Stimulated activated naive CD8-positive, alpha-beta T cell treated with anti-CD3 and anti-CD28 coated beads, Interleukin-15, amount 100 ng/mL, for 72 hours (primary cell): ENCODE measurements around the gene SLC24A5.

ENCODE experiments used
- ATAC-seq: fragments of 150-1000 bp; cut with Tn5 transposase; 2 replicates; pipeline ENCODE4 v1.10.0; 2021; ENCODE audit warnings: mild to moderate bottlenecking, moderate library complexity
- DNase-seq, 2 donors: peaks; one replicate each; pipeline ENCODE4 v3.0.0; 2021 to 2022
- H3K27ac Mint-ChIP-seq, 2 donors: one replicate each; pipeline ENCODE4 v1.8.0; 2022; ENCODE audit warnings: mild to moderate bottlenecking in 2 of 2, mixed read lengths in 2 of 2, moderate library complexity in 2 of 2
- H3K27me3 Mint-ChIP-seq: one replicate; pipeline ENCODE4 v1.8.0; 2022; ENCODE audit warnings: mixed read lengths
- H3K4me1 Mint-ChIP-seq: one replicate; pipeline ENCODE4 v1.8.0; 2022; ENCODE audit warnings: mild to moderate bottlenecking, mixed read lengths
- H3K4me3 Mint-ChIP-seq, 2 donors: one replicate each; pipeline ENCODE4 v1.8.0; 2022; ENCODE audit warnings: mild to moderate bottlenecking in 2 of 2, mixed read lengths in 2 of 2, moderate library complexity in 1 of 2
- H3K9me3 Mint-ChIP-seq, 2 donors: one replicate each; pipeline ENCODE4 v1.8.0; 2022; ENCODE audit warnings: mixed read lengths in 2 of 2

Gene SLC24A5

DNA sequence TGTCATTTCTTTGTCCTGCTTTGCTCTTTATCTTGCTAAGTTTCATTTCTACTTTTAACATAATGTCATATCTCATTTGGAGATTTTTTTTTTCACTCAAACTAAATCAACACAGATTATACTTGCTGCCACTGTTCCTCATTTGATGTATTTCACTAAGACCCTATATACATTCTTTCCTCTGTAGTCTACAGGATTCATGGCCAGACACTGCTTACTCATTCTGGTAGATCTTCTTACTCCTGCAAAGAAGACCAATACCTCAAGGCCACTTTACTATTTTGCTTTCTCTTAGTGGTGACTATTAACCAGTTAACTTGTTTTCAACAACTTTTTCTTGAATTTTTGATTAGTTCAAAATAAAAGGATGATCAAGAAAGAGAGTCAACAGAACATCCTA lies 26.6 kb downstream of the SLC24A5 start:
- H3K4me1 Mint-ChIP-seq, result no peaks in the 10 kb centered on the region
- no peak for DNase-seq

DNA sequence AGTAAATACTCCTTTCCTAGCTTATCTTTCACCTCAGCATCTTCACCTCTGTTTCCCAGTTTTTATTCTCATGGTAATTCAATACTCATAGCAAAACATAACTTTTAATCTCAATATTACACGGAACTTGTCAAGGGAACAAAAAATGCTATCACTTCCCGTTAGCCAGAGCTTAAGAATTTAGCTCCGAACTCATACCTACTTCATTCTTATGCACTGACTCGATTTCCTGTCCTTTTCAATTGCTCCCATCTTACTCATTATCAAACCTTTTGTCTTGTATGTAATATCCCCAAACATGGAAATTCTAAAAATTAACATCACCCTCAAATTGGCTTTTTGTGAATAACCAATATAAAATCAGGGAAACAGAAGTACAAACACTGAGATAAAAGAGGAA lies 29.1 kb downstream of the SLC24A5 start:
- Mint-ChIP-seq H3K9me3 (no peaks in the 10 kb centered on the region), H3K27me3 (no peaks in the 10 kb centered on the region), H3K27ac (no peak overlapping the region), H3K4me3 (no peak overlapping the region), H3K4me1 (no peaks in the 10 kb centered on the region)
- ATAC-seq, result no peak
- no peak for DNase-seq

More for the DNA sequence above, 26.6 kb downstream of the SLC24A5 start:
- no peaks in the 10 kb centered on the region for H3K27me3 Mint-ChIP-seq
- no peak overlapping the region for H3K4me3 Mint-ChIP-seq
- no peaks in the 10 kb centered on the region for H3K9me3 Mint-ChIP-seq
- no peak overlapping the region for H3K27ac Mint-ChIP-seq
- no peak for ATAC-seq

GRCh38 chr15:48153526-48153925 lies 32.7 kb downstream of the SLC24A5 start:
- ATAC-seq (no peak), DNase-seq (no peak)
- Mint-ChIP-seq H3K9me3 (no peaks in the 10 kb centered on the region), H3K4me3 (no peak overlapping the region), H3K27me3 (no peaks in the 10 kb centered on the region), H3K27ac (no peak overlapping the region), H3K4me1 (no peaks in the 10 kb centered on the region)

DNA sequence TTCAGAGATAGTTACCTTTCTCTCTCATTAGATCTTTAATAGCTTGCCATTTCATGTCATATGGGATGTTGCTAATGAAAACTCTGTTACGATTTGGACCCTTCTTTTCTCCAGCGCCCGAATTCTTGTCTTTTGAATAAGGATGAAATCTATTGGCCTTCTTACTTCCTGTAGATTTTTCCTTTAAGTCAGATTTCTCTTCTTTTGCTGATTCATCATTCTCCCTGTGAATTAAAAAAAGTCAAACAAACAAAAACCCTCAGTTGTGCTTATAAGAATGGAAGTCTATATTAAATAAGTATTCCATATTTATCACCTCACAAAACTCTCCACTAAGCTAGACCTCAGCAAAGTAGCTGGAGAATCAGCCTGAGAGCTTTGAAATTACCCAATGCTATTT lies 47.8 kb downstream of the SLC24A5 start:
- Mint-ChIP-seq H3K4me3 (no peak overlapping the region), H3K4me1 (no peaks in the 10 kb centered on the region), H3K27ac (peak overlapping the region in 1 of 2 donors; percentile 71), H3K27me3 (no peaks in the 10 kb centered on the region), H3K9me3 (peaks cover 8 to 9% of the 10 kb centered on the region in 2 donors)
- ATAC-seq, result no peak
- DNase-seq, result no peak

DNA sequence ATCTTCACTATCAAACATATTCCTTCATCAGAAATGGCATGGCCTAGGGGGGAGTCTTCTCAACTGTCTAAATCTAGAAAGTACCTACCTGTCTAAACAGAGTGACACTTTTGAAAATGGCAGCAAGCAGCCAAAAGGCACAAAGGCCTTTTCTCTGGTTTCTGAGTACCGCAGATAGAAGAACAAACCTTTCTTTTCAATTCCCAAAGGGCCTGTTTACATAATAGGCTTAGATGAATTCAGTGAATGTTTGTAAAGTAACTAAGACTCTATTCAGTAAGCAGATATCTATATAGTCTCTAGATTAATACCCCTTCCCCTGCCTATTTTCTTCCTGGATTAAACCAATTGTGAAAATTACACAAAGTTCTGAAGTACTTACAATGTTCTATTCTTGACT lies 50.2 kb downstream of the SLC24A5 start:
- DNase-seq (no peak), ATAC-seq (no peak)
- Mint-ChIP-seq H3K4me1 (no peaks in the 10 kb centered on the region), H3K9me3 (peaks cover 8 to 14% of the 10 kb centered on the region in 2 donors), H3K27me3 (no peaks in the 10 kb centered on the region), H3K27ac (no peak overlapping the region), H3K4me3 (no peak overlapping the region)

DNA sequence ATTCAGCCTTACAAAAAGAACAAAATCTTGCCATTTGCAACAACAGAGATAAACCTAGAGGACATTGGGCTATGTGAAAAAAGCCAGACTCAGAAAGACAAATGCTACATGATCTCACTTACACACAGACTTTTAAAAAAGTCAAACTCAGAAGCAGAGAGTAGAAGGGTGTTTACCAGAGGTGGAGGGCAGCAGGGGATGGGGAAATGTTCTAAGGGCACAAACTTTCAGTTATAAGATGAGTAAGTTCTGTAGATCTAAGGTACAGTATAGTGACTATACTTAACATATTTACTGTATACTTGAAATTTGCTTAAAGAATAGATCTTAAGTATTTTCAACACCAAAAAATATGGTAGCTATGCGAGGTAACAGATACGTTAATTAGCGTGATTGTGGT lies 54.3 kb downstream of the SLC24A5 start:
- ATAC-seq, result no peak
- Mint-ChIP-seq H3K9me3 (peaks cover 8 to 14% of the 10 kb centered on the region in 2 donors), H3K27ac (no peak overlapping the region), H3K4me3 (no peak overlapping the region), H3K27me3 (peaks cover 8% of the 10 kb centered on the region), H3K4me1 (peaks cover 10% of the 10 kb centered on the region)
- DNase-seq, result no peak

GRCh38 chr15:48176112-48176511 lies 55.3 kb downstream of the SLC24A5 start:
- ATAC-seq (no peak), DNase-seq (no peak)
- peaks cover 8 to 14% of the 10 kb centered on the region in 2 donors for H3K9me3 Mint-ChIP-seq
- peaks cover 10% of the 10 kb centered on the region for H3K4me1 Mint-ChIP-seq
- H3K4me3 Mint-ChIP-seq, result no peak overlapping the region
- no peak overlapping the region for H3K27ac Mint-ChIP-seq
- peaks cover 8% of the 10 kb centered on the region for H3K27me3 Mint-ChIP-seq

GRCh38 chr15:48176957-48177356 lies 56.2 kb downstream of the SLC24A5 start:
- peaks cover 8 to 14% of the 10 kb centered on the region in 2 donors for H3K9me3 Mint-ChIP-seq
- H3K27ac Mint-ChIP-seq, result peak overlapping the region in 1 of 2 donors; percentile 99
- H3K27me3 Mint-ChIP-seq, result peaks cover 12% of the 10 kb centered on the region

GRCh38 chr15:48177383-48177765 lies 56.6 kb downstream of the SLC24A5 start:
- DNase-seq, result no peak

More at GRCh38 chr15:48176957-48177356, 56.2 kb downstream of the SLC24A5 start:
- DNase-seq (no peak), ATAC-seq (no peak)
- H3K4me3 Mint-ChIP-seq, result peak overlapping the region; percentile 82 to 98
- peaks cover 10% of the 10 kb centered on the region for H3K4me1 Mint-ChIP-seq

DNA sequence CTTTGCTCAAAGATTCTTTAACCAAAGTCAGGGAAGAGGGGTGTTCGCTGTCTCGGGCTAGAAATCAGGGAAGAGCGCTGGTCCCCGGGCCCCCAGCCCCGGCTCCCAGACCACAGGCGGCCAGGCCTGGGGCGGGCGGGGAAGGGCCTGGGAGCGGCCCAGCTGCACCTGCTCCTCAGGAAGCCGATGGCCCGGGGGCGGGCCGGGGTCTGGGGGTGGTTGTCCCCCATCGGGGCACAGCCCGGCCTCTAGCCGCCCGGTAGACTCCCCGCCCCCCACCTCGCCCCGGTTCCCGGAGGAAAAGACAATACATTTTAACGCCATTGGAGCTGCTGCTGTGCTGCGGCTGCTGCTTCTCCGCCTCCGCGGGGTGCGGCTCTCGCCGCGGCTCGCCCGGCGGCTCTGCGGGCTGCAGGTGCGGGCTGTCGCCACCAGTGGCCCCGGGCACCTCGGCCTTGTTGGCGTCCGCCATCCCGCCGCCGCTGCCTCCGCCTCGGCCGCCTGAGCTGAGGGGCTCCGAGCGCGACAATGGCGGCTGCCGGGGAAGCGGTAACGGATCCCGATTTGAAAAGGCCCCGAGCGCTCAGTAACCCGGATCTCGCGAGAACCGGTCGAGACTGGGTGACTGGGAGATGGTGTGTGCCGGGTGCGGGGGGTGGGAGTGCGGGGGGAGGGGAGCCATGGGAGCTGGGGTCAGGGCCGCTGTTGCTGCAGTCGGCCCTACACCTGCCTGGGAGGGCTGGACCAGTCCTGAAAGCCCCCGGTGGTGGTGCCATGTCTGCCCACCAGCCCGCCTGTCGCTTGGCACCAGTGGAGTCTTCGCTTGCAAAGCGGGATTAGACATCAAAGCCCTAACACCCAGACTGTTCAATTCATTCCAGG lies 57.2 kb downstream of the SLC24A5 start, which contains the start of gene MYEF2:
Gene MYEF2, minus strand, starts transcription at position 530 of the 882 bp plus-strand sequence. Its CDS starts 58 bp downstream, at position 472.
- peak within 1 kb of the TSS; percentile 82 to 98 for H3K4me3 Mint-ChIP-seq
- H3K27ac Mint-ChIP-seq, result peak within 1 kb of the TSS; percentile 93 to 99
- DNase-seq (peak; percentile 73 to 81), ATAC-seq (peak; percentile 89)
- H3K9me3 Mint-ChIP-seq, result peaks cover 5 to 10% of the 10 kb centered on the region in 2 donors
- peaks cover 10% of the 10 kb centered on the region for H3K4me1 Mint-ChIP-seq
- H3K27me3 Mint-ChIP-seq, result peaks cover 16% of the 10 kb centered on the region

More at GRCh38 chr15:48177383-48177765, 56.6 kb downstream of the SLC24A5 start:
- H3K27ac Mint-ChIP-seq, result peak overlapping the region; percentile 93 to 99
- peaks cover 8 to 14% of the 10 kb centered on the region in 2 donors for H3K9me3 Mint-ChIP-seq
- ATAC-seq, result peak; percentile 77
- peaks cover 10% of the 10 kb centered on the region for H3K4me1 Mint-ChIP-seq
- peaks cover 16% of the 10 kb centered on the region for H3K27me3 Mint-ChIP-seq
- H3K4me3 Mint-ChIP-seq, result peak overlapping the region; percentile 82 to 98

DNA sequence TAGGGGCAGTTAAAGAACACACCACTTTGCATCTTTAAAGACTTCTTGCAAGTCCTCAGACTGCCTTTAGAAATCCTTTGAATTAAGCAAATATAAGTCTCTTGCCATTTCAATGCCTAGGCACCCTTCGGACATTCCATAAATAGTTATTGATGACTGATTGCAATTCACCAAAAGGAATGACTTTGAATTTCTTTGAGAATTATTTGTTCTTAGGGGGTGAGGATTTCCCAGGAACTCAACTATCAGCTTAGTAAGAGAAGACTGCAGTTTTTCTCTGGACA lies 57.8 kb downstream of the SLC24A5 start:
- Mint-ChIP-seq H3K9me3 (peaks cover 0 to 5% of the 10 kb centered on the region in 2 donors), H3K4me1 (peaks cover 10% of the 10 kb centered on the region), H3K4me3 (peak overlapping the region; percentile 35 to 82), H3K27ac (no peak overlapping the region), H3K27me3 (peaks cover 16% of the 10 kb centered on the region)
- DNase-seq (no peak), ATAC-seq (no peak)

- H3K9me3 Mint-ChIP-seq, result no peaks in the 10 kb centered on the region
- no peak overlapping the region for H3K4me3 Mint-ChIP-seq
- H3K4me1 Mint-ChIP-seq, result no peaks in the 10 kb centered on the region
- ATAC-seq (no peak), DNase-seq (no peak)
- H3K27ac Mint-ChIP-seq, result no peak overlapping the region
- H3K27me3 Mint-ChIP-seq, result peaks cover 23% of the 10 kb centered on the region
Measured at GRCh38 chr15:48182749-48183148, 62.0 kb downstream of the SLC24A5 start.

DNA sequence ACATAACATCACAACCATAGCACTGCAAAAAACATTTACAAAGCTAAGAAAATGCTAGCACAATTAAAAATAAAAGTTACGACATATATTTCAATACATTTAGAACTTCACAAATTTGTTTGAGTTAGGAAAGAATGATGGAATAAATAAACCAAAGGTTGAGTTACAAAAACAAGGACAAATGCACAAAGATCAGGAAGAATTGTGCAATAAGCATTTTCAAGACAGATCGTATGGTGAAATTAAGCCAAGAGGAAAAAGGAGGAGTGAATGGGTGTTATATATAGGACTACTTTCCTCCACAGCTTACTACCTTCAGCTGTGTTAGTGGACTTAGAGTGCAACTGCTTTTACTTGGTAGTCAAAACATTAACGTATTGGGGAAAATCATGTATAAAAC lies 64.7 kb downstream of the SLC24A5 start:
- ATAC-seq (no peak), DNase-seq (no peak)
- Mint-ChIP-seq H3K4me1 (no peaks in the 10 kb centered on the region), H3K9me3 (no peaks in the 10 kb centered on the region), H3K27me3 (peaks cover 17% of the 10 kb centered on the region), H3K4me3 (no peak overlapping the region), H3K27ac (no peak overlapping the region)

GRCh38 chr15:48186271-48186670 lies 65.5 kb downstream of the SLC24A5 start:
- no peaks in the 10 kb centered on the region for H3K9me3 Mint-ChIP-seq
- DNase-seq (no peak), ATAC-seq (no peak)
- peaks cover 2% of the 10 kb centered on the region for H3K4me1 Mint-ChIP-seq
- peaks cover 25% of the 10 kb centered on the region for H3K27me3 Mint-ChIP-seq
- no peak overlapping the region for H3K4me3 Mint-ChIP-seq
- H3K27ac Mint-ChIP-seq, result no peak overlapping the region

DNA sequence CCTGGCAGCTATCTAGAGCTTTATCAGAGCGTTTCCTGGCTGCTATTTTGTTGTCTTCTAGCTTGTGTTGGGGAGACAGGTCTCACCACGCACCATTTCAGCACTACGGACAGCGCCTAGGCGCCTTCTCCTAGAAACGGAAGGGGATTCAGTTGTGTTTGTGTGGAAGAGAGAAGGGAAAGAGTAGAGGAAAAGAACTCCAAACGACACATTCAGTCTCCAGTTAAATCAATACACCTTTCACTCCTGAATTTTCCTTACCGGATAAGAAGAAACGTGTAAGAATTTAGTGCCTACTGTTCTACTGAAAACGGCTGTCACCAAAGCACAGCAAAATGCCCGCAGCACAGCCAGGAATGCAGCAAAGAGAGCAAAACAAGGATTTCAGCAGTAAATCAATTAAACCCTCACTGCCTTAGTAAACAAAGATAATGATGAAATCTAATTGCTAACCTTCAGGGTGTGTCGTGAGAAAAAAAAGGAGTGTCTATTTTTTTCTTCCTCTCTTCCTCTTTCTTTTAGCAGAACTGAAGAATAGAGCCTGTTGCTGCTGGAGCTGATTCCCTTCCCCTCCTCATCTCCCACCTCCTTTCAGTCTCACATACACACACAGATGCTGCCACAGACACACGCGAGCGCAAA lies 70.3 kb downstream of the SLC24A5 start:
- Mint-ChIP-seq H3K4me3 (peak overlapping the region; percentile 38 to 58), H3K27ac (no peak overlapping the region), H3K9me3 (peaks cover 0 to 6% of the 10 kb centered on the region in 2 donors), H3K27me3 (peaks cover 30% of the 10 kb centered on the region), H3K4me1 (peaks cover 7% of the 10 kb centered on the region)
- DNase-seq (peak; percentile 15 to 16), ATAC-seq (no peak)

DNA sequence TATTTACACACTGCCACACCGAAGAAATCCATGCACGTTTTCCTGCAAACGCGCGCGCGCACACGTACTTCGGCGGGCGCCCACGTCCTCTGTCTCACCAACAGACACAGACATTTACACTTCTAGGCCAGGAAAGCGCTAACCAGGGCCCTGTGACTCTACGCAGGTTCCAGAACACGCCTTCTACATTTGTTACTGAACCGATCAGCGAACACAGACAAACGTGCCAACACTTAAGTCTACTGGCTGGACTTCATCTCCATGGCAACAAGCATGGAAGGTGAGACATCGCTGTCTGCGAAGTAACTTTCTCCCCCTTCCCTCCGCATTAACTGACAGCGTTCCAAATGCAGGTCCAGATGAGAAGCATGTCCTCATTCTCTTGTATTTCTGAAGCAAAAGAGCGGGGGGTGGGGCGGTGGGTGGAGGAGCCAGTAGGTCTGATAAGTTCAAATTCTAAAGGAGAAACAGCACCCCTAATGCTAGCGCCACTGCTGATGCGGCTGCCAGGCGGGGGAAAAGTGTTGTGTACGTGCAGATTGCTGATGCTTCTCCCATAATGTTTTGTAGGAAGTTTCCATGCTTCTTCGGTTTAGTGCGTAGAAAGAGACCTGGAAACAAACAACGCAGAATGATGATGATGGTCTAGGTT lies 70.9 kb downstream of the SLC24A5 start, which contains the start of gene CTXN2:
Gene CTXN2, plus strand, starts transcription at position 92 of the 652 bp plus-strand sequence. CDS start 9,636 bp downstream, outside the sequence.
- Mint-ChIP-seq H3K4me3 (peak within 1 kb of the TSS; percentile 38 to 58), H3K27me3 (peaks cover 30% of the 10 kb centered on the region), H3K9me3 (peaks cover 0 to 6% of the 10 kb centered on the region in 2 donors), H3K4me1 (peaks cover 7% of the 10 kb centered on the region), H3K27ac (no peak within 1 kb of the TSS)
- no peak for DNase-seq
- ATAC-seq, result no peak
